Cardiac septum (tissue), 1 donor: ENCODE measurements around the gene DDOST. TPM values are rescaled to one million over a fixed set of nuclear protein-coding genes. Genes with fewer than 3 reads are reported as not detected.

Experiments
- DNase-seq: peaks from one replicate; pipeline ENCODE4 v3.0.0-alpha.2; 2020; ENCODE audit warnings: low spot score
- intact Hi-C: fragments of 100-400 bp; cut with DNase I; formaldehyde crosslinking; loops from one replicate; pipeline ENCODE4 v1.14.0; 2022
- total RNA-seq: library from RNA; stranded (reverse); fragmentation: NEBNext Ultra II Directional; extraction: Animal tissue kit (Norgen Biotek cat#: 25700); gene quantifications from one replicate; pipeline ENCODE4 v1.2.1, GENCODE V29; 2021
- donor health status: DM: no; HTN: no; CAD: no.

The DDOST gene
- total RNA-seq, 1 donor from 2014 or later, result 108 TPM

GRCh38 chr1:20663969-20664715, 3.0 kb upstream of the DDOST start:
- intact Hi-C loops, result no loop called here
- no peak for DNase-seq

GRCh38 chr1:20663365-20663764, 2.2 kb upstream of the DDOST start:
- no peak for DNase-seq
- intact Hi-C loops, result no loop called here

GRCh38 chr1:20662110-20662475, 924 bp upstream of the DDOST start:
- intact Hi-C loops, result no loop called here
- no peak for DNase-seq

DNA sequence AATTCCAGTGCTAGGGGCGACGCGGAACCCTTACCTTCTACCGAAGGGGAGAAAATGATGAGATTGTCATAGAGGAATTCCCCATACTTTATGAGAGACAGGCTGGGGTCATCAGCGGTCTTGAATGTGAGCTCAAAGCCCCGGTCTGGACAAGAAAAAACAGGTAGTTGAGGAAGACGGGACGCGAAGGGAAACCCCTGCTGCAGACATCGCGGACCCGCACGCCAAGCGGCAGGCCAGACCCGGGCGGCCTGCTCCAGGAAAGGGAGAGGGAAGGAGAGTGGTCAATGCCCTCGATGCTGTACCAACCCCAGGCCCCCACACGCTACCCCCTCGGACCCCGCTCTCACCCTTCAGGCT, 342 bp downstream of the DDOST start:
- intact Hi-C loops, result no loop called here
- no peak for DNase-seq

- intact Hi-C loops, result no loop called here
- DNase-seq, result no peak
Observed at GRCh38 chr1:20660363-20660762, 806 bp downstream of the DDOST start.

DNA sequence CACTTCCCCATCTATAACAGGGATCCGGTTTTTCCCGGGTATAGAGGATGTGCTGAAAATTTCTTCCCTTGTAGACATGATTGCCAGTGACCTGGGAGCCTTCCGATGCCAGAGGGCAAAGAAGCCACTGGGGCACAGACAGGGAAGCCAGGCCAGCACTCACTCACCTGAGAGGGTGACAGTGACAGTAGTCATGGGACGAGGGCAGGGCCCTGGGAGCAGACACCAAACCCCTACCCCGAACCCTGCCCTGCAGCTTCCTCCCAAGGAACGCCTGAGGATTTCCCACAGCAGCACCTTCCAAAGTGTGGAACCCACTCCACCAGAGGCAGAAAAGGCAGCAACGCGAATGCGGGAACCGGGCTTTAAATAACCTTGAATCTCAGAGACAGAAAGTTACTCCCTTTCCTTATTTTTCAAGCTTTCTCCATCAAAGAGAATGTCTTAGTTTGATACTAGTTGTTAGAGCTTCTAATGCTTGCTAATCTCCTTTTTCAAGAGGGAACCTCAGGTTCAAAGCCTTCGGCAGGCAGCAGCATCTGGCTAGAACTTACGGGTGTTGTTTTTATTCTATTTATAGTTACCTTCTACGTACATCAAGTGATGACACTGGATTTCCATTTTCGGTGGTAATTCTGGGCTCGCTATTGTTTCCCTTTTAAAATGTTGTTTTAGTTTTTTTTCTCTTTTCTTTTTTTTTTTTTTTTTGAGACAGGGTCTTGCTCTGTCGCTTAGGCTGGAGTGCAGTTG, 2.8 kb downstream of the DDOST start:
- no peak for DNase-seq
- intact Hi-C loops, result no loop called here

DNA sequence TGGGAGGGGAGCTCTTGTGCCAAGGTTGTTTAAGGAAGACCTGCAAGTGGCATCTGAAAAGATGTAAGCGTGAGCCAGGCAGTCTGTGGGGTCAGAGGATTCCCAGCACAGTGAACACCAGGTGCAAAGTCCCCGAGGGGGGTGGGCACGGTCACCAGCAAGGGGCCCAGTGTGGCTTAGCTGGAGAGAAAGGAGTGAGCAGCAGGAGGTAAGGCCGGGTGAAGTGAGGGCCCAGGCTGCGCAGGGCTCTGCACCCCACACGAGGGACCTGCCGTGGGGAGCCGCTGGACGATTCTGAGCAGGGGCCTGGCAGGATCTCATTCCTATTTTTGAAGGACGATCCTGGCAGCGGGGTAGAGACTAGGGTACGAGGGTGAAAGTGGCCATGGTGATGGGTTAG, 4.1 kb downstream of the DDOST start:
- intact Hi-C loops, result no loop called here
- DNase-seq, result no peak

GRCh38 chr1:20654104-20654690, 7.0 kb downstream of the DDOST start:
- no peak for DNase-seq
- intact Hi-C loops, result no loop called here

DNA sequence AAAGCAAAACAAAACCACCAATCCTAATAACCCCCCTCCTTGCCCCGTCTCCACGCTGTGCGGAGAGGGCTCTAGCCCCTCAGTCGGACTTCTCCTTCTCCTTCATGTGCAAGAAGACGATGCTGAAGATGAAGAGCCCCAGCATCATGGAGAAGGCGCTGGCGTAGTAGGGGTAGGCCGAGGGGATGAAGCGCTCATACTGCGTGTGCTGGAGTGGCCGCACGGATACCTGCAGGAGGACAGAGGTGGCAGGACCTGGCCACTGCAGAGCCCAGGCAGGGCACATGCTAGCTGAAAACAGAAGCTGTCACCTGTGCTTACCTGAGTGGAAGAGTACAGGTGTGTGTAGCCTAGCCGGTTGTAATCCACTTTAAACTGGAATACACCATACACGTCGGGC, 8.9 kb downstream of the DDOST start:
- intact Hi-C loops, result no loop called here
- DNase-seq, result no peak

DNA sequence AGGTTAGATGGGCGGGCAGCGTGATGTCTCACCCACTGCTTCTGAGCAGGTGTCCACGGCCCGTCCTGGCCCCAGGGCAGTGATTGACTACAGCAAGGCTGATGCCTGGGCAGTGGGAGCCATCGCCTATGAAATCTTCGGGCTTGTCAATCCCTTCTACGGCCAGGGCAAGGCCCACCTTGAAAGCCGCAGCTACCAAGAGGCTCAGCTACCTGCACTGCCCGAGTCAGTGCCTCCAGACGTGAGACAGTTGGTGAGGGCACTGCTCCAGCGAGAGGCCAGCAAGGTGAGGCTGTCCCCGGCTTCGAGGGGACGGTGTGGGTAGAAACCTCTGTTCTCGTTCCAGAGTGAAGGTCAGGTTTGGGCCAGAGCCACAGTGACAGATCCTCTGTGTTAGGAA, 12.2 kb downstream of the DDOST start:
- intact Hi-C loops, result no loop called here
- no peak for DNase-seq

- no peak for DNase-seq
- intact Hi-C loops, result no loop called here
Observed at GRCh38 chr1:20648438-20648837, 12.7 kb downstream of the DDOST start.

- DNase-seq, result no peak
- intact Hi-C loops, result no loop called here
Observed at GRCh38 chr1:20645414-20645813, 15.8 kb downstream of the DDOST start.

- intact Hi-C loops, result no loop called here
- DNase-seq, result no peak
Observed at GRCh38 chr1:20644416-20644815, 16.8 kb downstream of the DDOST start.

- intact Hi-C loops, result no loop called here
Observed at GRCh38 chr1:20643080-20643479, 18.1 kb downstream of the DDOST start.

DNA sequence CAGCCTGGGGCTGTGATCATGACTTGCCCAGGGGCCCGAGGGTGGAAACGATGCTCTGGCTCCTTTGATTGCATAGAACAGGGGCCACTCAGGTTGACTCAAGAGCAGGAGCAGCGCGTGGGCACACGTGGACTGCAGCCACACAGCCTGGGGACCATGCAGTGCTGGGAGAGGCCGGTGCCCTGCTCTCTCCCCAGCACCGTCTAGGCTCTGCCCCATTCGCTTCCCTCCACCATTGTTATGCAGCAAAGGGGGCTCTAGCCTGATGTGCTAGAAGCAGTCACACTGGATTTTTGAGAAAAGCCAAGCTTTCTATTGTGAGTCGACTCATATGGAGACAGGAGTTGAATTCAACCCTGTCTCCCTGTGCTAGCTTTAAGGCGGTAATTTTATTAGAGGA, 19.2 kb downstream of the DDOST start:
- no peak for DNase-seq
- intact Hi-C loops, result no loop called here

More at GRCh38 chr1:20643080-20643479, 18.1 kb downstream of the DDOST start:
- no peak for DNase-seq

- intact Hi-C loops, result no loop called here
- no peak for DNase-seq
Observed at GRCh38 chr1:20640183-20640597, 21.0 kb downstream of the DDOST start.

- intact Hi-C loops, result no loop called here
- DNase-seq, result no peak
Observed at GRCh38 chr1:20636785-20637347, 24.3 kb downstream of the DDOST start.

GRCh38 chr1:20634594-20635084, 26.5 kb downstream of the DDOST start:
- DNase-seq, result no peak
- intact Hi-C loops, result no loop called here

DNA sequence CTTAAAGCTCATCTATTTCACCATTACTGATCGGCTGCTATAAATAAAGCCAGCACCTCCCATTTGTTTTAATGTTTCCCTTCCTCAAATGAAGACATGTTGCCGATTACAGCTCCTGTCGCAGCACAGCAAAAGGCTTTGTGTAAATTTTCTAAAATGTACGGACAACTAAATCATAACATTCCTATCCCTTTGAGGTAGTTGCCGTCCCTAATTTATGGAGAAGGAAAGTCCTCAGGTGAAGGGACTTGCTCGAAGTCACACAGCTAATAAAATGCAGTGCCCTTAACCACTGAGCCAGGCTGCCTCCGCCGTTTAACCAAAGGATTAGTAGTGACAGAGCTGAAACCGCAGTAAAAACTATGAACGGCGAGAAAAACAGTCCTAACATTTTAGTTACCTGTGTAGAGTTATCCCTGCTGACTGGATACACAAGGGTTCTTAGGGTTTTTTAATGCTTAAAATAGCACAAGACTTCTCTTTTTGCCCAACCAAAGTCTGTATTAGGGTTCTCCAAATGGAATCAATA, 27.0 kb downstream of the DDOST start:
- intact Hi-C loops, result no loop called here
- no peak for DNase-seq
